HAP-1 (cell line): ENCODE results near the gene NOTCH1.

ENCODE experiments used
- DNase-seq, 2 experiments: peaks; one replicate each; pipeline ENCODE4 v3.0.0-alpha.2; 2016 to 2020; ENCODE audit warnings: low spot score in 2 of 2
- H3K27me3 ChIP-seq: fragments of 250-450 bp; sonication (Bioruptor Pico); 2 replicates; pipeline ENCODE4 v1.5.1; 2020; ENCODE audit warnings: low read depth, mild to moderate bottlenecking, moderate library complexity
- H3K36me3 ChIP-seq: fragments of 250-450 bp; sonication (Bioruptor Pico); replicated peaks from 2 replicates; pipeline ENCODE4 v1.5.1; 2020; ENCODE audit warnings: mild to moderate bottlenecking
- H3K4me1 ChIP-seq: fragments of 250-450 bp; sonication (Bioruptor Pico); 2 replicates; pipeline ENCODE4 v1.5.1; 2020; ENCODE audit warnings: mild to moderate bottlenecking
- H3K4me3 ChIP-seq: fragments of 250-450 bp; sonication (Bioruptor Pico); 2 replicates; pipeline ENCODE4 v1.5.1; 2020; ENCODE audit warnings: mild to moderate bottlenecking, moderate library complexity
- H3K9me3 ChIP-seq: fragments of 250-450 bp; sonication (Bioruptor Pico); 2 replicates; pipeline ENCODE4 v1.5.1; 2020; ENCODE audit warnings: mild to moderate bottlenecking, moderate library complexity
- in situ Hi-C: fragments of 300-500 bp; cut with MboI; formaldehyde crosslinking; loops from 3 replicates; pipeline ENCODE4 v1.14.3; 2020; ENCODE audit warnings: low sequenced_read_pairs, inconsistent platforms, mixed read lengths

Gene NOTCH1

GRCh38 chr9:136541709-136542108, 4.1 kb downstream of the NOTCH1 start:
- in situ Hi-C loops = no loop called here
- H3K27me3 ChIP-seq = no peaks in the 10 kb centered on the region
- H3K36me3 ChIP-seq = peaks cover 6% of the 10 kb centered on the region; the same call in 1 of the 2 replicates
- no peak for DNase-seq
- H3K4me3 ChIP-seq = no peak overlapping the region
- H3K4me1 ChIP-seq = peaks cover 12% of the 10 kb centered on the region
- no peaks in the 10 kb centered on the region for H3K9me3 ChIP-seq

DNA sequence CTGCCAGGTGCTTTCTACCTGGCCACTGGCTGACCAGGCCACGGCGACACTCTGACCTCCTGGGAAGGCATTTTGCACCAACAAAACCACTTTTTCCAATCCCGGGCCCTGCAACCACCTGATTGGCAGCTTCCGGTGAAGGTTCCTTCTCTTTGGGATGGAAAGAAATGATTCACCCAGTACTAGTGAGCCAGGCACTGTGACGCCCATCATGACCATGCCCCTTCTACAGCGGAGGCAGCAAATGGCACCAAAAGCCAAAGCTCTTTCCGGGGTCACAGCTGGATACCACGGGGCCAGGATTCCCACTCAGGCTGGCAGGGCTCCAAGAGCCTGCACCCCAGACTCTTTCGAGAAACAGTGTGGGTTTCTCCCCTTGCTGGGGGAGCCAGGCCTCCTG, 4.7 kb downstream of the NOTCH1 start:
- peaks cover 6% of the 10 kb centered on the region; the same call in 1 of the 2 replicates for H3K36me3 ChIP-seq
- H3K27me3 ChIP-seq = no peaks in the 10 kb centered on the region
- no peak overlapping the region for H3K4me3 ChIP-seq
- peaks cover 8% of the 10 kb centered on the region for H3K4me1 ChIP-seq
- no peak for DNase-seq
- no peaks in the 10 kb centered on the region for H3K9me3 ChIP-seq
- in situ Hi-C loops = no loop called here

DNA sequence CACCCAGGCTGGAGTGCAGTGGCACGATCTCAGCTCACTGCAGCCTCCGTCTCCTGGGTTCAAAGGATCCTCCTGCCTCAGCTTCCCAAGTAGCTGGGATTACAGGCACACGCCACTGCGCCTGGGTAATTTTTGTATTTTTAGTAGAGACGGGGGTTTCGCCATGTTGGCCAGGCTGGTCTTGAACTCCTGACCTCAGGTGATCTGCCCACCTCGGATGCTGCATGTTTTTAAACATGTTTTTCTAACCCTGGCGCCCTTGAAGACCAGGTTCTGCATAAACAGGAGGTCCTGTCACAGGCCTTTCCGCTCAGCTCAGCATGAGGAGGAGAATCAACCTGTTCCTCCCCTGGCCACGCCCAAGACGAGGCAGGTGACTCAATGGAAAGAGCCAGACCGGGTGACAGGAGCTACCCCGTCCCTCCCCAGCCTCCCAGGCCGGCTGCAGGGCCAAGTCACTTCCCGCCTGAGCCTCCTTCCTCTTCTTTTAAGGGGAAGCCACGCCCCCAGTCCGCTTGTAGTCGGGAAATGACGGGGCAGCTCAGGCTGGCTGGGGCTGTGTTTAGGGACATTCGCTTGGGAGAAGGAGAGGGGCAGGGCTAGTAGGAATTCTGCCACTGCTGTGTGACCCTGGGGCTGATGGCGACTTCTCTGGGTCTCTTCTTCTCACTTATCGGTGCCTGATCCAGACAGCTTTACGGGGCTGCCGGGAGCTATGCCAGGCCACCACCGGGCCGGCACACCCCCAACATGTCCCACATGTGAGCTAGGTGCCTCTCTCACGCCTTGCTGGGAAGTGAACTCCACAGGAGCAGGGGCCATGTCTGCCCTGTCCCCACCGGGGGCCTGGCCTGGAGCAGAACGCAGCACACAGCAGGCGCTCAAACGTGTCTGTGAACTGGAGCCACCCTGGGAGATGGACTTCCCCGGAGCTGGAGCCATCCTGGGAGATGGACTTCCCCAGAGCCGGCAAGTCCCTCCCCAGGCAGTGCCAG, 6.1 kb downstream of the NOTCH1 start:
- peaks cover 6% of the 10 kb centered on the region; the same call in 1 of the 2 replicates for H3K36me3 ChIP-seq
- H3K4me1 ChIP-seq = peaks cover 8% of the 10 kb centered on the region
- no peak overlapping the region for H3K4me3 ChIP-seq
- in situ Hi-C loops = no loop called here
- DNase-seq = peak in 1 of 2 experiments; percentile 64
- no peaks in the 10 kb centered on the region for H3K9me3 ChIP-seq
- H3K27me3 ChIP-seq = no peaks in the 10 kb centered on the region

GRCh38 chr9:136538599-136539426, 7.0 kb downstream of the NOTCH1 start:
- no peak for DNase-seq
- H3K4me3 ChIP-seq = no peak overlapping the region
- no peaks in the 10 kb centered on the region for H3K9me3 ChIP-seq
- peaks cover 2% of the 10 kb centered on the region; the same call in 1 of the 2 replicates for H3K36me3 ChIP-seq
- no peaks in the 10 kb centered on the region for H3K27me3 ChIP-seq
- peaks cover under 1% of the 10 kb centered on the region; the same call in 1 of the 2 replicates for H3K4me1 ChIP-seq
- in situ Hi-C loops = no loop called here

GRCh38 chr9:136537896-136538598, 7.8 kb downstream of the NOTCH1 start:
- Histone ChIP-seq H3K27me3 (no peaks in the 10 kb centered on the region), H3K36me3 (no peaks in the 10 kb centered on the region; the same call in 1 of the 2 replicates), H3K4me1 (no peaks in the 10 kb centered on the region), H3K9me3 (no peaks in the 10 kb centered on the region), H3K4me3 (no peak overlapping the region)
- no peak for DNase-seq
- in situ Hi-C loops = no loop called here

- Histone ChIP-seq H3K4me3 (no peak overlapping the region), H3K36me3 (no peaks in the 10 kb centered on the region; the same call in 1 of the 2 replicates), H3K9me3 (no peaks in the 10 kb centered on the region), H3K27me3 (no peaks in the 10 kb centered on the region), H3K4me1 (no peaks in the 10 kb centered on the region)
- no peak for DNase-seq
- in situ Hi-C loops = no loop called here
Observed at GRCh38 chr9:136537411-136537810, 8.4 kb downstream of the NOTCH1 start.

DNA sequence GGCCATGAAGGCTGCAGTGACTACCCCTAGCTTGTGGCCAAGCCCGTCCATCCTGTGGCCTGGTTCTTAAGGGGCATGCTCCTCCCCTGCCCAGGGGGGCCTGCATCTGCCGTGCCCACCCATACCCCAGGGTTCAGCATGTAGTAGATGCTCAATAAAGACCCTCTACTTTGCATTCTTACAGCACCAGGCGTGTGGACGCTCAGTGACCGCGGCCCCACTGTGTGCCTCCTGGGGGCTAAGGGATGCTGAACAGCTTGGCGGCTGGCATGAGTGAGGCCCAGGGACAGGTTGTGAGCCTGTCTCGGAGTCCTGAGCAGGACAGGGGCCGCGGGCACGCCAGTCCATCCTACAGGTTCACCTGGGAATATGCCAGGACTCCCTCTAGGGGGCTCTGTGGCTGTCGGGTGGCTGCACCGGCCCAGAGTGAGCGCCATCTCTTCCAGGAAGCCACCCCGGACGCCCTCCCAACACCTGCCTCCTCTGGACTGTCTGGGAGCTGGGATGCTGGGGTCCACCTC, 9.1 kb downstream of the NOTCH1 start:
- no peak for DNase-seq
- in situ Hi-C loops = no loop called here
- no peaks in the 10 kb centered on the region for H3K27me3 ChIP-seq
- no peaks in the 10 kb centered on the region; the same call in 1 of the 2 replicates for H3K36me3 ChIP-seq
- no peak overlapping the region for H3K4me3 ChIP-seq
- no peaks in the 10 kb centered on the region for H3K4me1 ChIP-seq
- no peaks in the 10 kb centered on the region for H3K9me3 ChIP-seq

DNA sequence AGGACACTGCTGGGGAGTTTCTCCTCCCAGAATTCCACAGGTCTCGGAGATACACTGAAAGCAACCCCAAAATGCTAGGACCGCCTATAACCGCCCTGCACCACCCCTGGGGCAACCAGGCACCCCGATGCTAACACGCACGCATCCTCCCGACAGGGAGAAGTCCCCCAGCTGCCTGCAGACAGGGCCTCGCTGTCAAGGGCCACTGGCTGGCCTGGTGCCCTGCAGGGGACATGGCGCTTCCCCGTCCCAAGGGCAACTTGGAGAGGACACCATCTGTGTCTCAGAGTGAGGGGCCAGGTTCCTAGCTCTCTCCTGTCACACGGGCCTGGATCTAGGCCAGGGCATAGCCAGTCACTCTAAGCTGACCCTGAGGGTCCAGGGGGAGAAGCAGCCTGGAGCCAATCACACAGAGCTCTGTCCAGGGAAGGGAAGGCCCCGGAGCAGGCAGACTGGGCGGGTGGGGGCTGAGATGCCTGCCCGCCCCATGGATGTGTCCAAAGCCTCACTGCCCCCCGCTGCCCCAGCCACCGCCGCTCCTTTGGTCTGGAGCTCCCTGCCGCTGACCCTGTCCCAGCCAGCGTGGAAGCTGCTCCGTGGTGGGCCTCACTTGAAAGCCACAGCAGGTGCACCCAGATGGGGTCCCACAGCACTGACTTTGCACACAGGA, 9.7 kb downstream of the NOTCH1 start:
- H3K27me3 ChIP-seq = no peaks in the 10 kb centered on the region
- no peaks in the 10 kb centered on the region for H3K9me3 ChIP-seq
- no peaks in the 10 kb centered on the region; the same call in 1 of the 2 replicates for H3K36me3 ChIP-seq
- H3K4me1 ChIP-seq = no peaks in the 10 kb centered on the region
- in situ Hi-C loops = no loop called here
- no peak for DNase-seq
- no peak overlapping the region for H3K4me3 ChIP-seq

- H3K4me3 ChIP-seq = no peak overlapping the region
- DNase-seq = no peak
- H3K9me3 ChIP-seq = no peaks in the 10 kb centered on the region
- H3K36me3 ChIP-seq = no peaks in the 10 kb centered on the region; the same call in 1 of the 2 replicates
- no peaks in the 10 kb centered on the region for H3K27me3 ChIP-seq
- H3K4me1 ChIP-seq = no peaks in the 10 kb centered on the region
- in situ Hi-C loops = no loop called here
Observed at GRCh38 chr9:136535070-136535469, 10.8 kb downstream of the NOTCH1 start.

- Histone ChIP-seq H3K27me3 (no peaks in the 10 kb centered on the region), H3K4me3 (no peak overlapping the region), H3K4me1 (no peaks in the 10 kb centered on the region), H3K36me3 (no peaks in the 10 kb centered on the region; the same call in 1 of the 2 replicates), H3K9me3 (no peaks in the 10 kb centered on the region)
- no peak for DNase-seq
- in situ Hi-C loops = no loop called here
Observed at GRCh38 chr9:136534366-136534765, 11.5 kb downstream of the NOTCH1 start.

- Histone ChIP-seq H3K4me3 (no peak overlapping the region), H3K4me1 (no peaks in the 10 kb centered on the region), H3K9me3 (no peaks in the 10 kb centered on the region), H3K27me3 (no peaks in the 10 kb centered on the region), H3K36me3 (no peaks in the 10 kb centered on the region; the same call in 1 of the 2 replicates)
- in situ Hi-C loops = no loop called here
- DNase-seq = no peak
Observed at GRCh38 chr9:136533775-136534157, 12.1 kb downstream of the NOTCH1 start.

GRCh38 chr9:136532799-136533774, 12.8 kb downstream of the NOTCH1 start:
- DNase-seq = no peak
- in situ Hi-C loops = no loop called here
- Histone ChIP-seq H3K27me3 (no peaks in the 10 kb centered on the region), H3K36me3 (no peaks in the 10 kb centered on the region; the same call in 1 of the 2 replicates), H3K9me3 (no peaks in the 10 kb centered on the region), H3K4me1 (no peaks in the 10 kb centered on the region), H3K4me3 (no peak overlapping the region)
